ENCODE results near the gene PLGRKT.
"Not testable (repeated sequence)": the region's sequence is repeated elsewhere in the genome, so short reads cannot be mapped to it uniquely, and the experiment has no call there.

The PLGRKT gene

GRCh38 chr9:5336688-5337087 lies 101.0 kb downstream of the PLGRKT start:
- Histone ChIP-seq H3K36me3 (ENCODE audit: control insufficient read depth, low read length) (no peaks in the 10 kb centered on the region), H3K27me3 (ENCODE audit: control insufficient read depth, low read length) (peaks cover 16% of the 10 kb centered on the region), H3K9me2 (replicated peaks; ENCODE audit: control insufficient read depth, low read length) (no peaks in the 10 kb centered on the region), H3F3A (ENCODE audit: control insufficient read depth, insufficient read depth) (no peaks in the 10 kb centered on the region), H3K4me2 (ENCODE audit: low read length) (no peak overlapping the region), H3K4me3 (ENCODE audit: low read length) (no peak overlapping the region), H3K27ac (ENCODE audit: low read depth, low read length) (no peak overlapping the region), H3K79me2 (ENCODE audit: control insufficient read depth, low read length) (no peaks in the 10 kb centered on the region), H3K9me3 (ENCODE audit: control insufficient read depth, insufficient read depth, low read length) (no peaks in the 10 kb centered on the region), H4K20me1 (ENCODE audit: control insufficient read depth, insufficient read depth, low read depth, low read length) (no peaks in the 10 kb centered on the region), H3K4me1 (ENCODE audit: control insufficient read depth, low read length) (no peaks in the 10 kb centered on the region)
- TF ChIP-seq EZH2phosphoT487 (IDR thresholded peaks at IDR 0.05; ENCODE audit: borderline replicate concordance, low read length) (no peak), CTCF (IDR thresholded peaks at IDR 0.05; ENCODE audit: low read depth, low read length, poor library complexity, severe bottlenecking) (no peak)

- H3K27me3 ChIP-seq (ENCODE audit: control insufficient read depth, low read length); H3K9me3 ChIP-seq (ENCODE audit: control insufficient read depth, insufficient read depth, low read length); H3K36me3 ChIP-seq (ENCODE audit: control insufficient read depth, low read length); H3K4me3 ChIP-seq (ENCODE audit: low read length); H3K9me2 ChIP-seq (replicated peaks; ENCODE audit: control insufficient read depth, low read length); H4K20me1 ChIP-seq (ENCODE audit: control insufficient read depth, insufficient read depth, low read depth, low read length); H3F3A ChIP-seq (ENCODE audit: control insufficient read depth, insufficient read depth); H3K4me2 ChIP-seq (ENCODE audit: low read length); H3K4me1 ChIP-seq (ENCODE audit: control insufficient read depth, low read length); H3K27ac ChIP-seq (ENCODE audit: low read depth, low read length); H3K79me2 ChIP-seq (ENCODE audit: control insufficient read depth, low read length): not testable (repeated sequence)
Measured at GRCh38 chr9:5331276-5331675, 106.4 kb downstream of the PLGRKT start.

GRCh38 chr9:5326893-5327548 lies 110.7 kb downstream of the PLGRKT start:
- Histone ChIP-seq H3K4me2 (ENCODE audit: low read length) (no peak overlapping the region), H3K4me3 (ENCODE audit: low read length) (no peak overlapping the region)
- TF ChIP-seq CTCF (IDR thresholded peaks at IDR 0.05; ENCODE audit: low read depth, low read length, poor library complexity, severe bottlenecking) (no peak), EZH2phosphoT487 (IDR thresholded peaks at IDR 0.05; ENCODE audit: borderline replicate concordance, low read length) (no peak)

GRCh38 chr9:5326187-5326586 lies 111.5 kb downstream of the PLGRKT start:
- Histone ChIP-seq H3K9me3 (ENCODE audit: control insufficient read depth, insufficient read depth, low read length) (no peaks in the 10 kb centered on the region), H3K36me3 (ENCODE audit: control insufficient read depth, low read length) (no peaks in the 10 kb centered on the region), H3K4me3 (ENCODE audit: low read length) (no peak overlapping the region), H3K4me1 (ENCODE audit: control insufficient read depth, low read length) (no peaks in the 10 kb centered on the region), H3F3A (ENCODE audit: control insufficient read depth, insufficient read depth) (no peaks in the 10 kb centered on the region), H4K20me1 (ENCODE audit: control insufficient read depth, insufficient read depth, low read depth, low read length) (no peaks in the 10 kb centered on the region), H3K4me2 (ENCODE audit: low read length) (no peak overlapping the region), H3K27me3 (ENCODE audit: control insufficient read depth, low read length) (no peaks in the 10 kb centered on the region), H3K27ac (ENCODE audit: low read depth, low read length) (no peak overlapping the region), H3K9me2 (replicated peaks; ENCODE audit: control insufficient read depth, low read length) (no peaks in the 10 kb centered on the region), H3K79me2 (ENCODE audit: control insufficient read depth, low read length) (no peaks in the 10 kb centered on the region)
- TF ChIP-seq EZH2phosphoT487 (IDR thresholded peaks at IDR 0.05; ENCODE audit: borderline replicate concordance, low read length): no peak
- no peak for TF ChIP-seq CTCF (IDR thresholded peaks at IDR 0.05; ENCODE audit: low read depth, low read length, poor library complexity, severe bottlenecking)

More at GRCh38 chr9:5326893-5327548, 110.7 kb downstream of the PLGRKT start:
- no peaks in the 10 kb centered on the region for H3K36me3 ChIP-seq (ENCODE audit: control insufficient read depth, low read length)
- H3K27me3 ChIP-seq (ENCODE audit: control insufficient read depth, low read length): no peaks in the 10 kb centered on the region
- no peak overlapping the region for H3K27ac ChIP-seq (ENCODE audit: low read depth, low read length)
- H3K9me2 ChIP-seq (replicated peaks; ENCODE audit: control insufficient read depth, low read length): no peaks in the 10 kb centered on the region
- no peaks in the 10 kb centered on the region for H3K79me2 ChIP-seq (ENCODE audit: control insufficient read depth, low read length)
- no peaks in the 10 kb centered on the region for H3F3A ChIP-seq (ENCODE audit: control insufficient read depth, insufficient read depth)
- no peaks in the 10 kb centered on the region for H3K9me3 ChIP-seq (ENCODE audit: control insufficient read depth, insufficient read depth, low read length)
- no peaks in the 10 kb centered on the region for H4K20me1 ChIP-seq (ENCODE audit: control insufficient read depth, insufficient read depth, low read depth, low read length)
- no peaks in the 10 kb centered on the region for H3K4me1 ChIP-seq (ENCODE audit: control insufficient read depth, low read length)

GRCh38 chr9:5321601-5322000 lies 116.1 kb downstream of the PLGRKT start:
- H3F3A ChIP-seq (ENCODE audit: control insufficient read depth, insufficient read depth); H3K4me2 ChIP-seq (ENCODE audit: low read length); H3K9me3 ChIP-seq (ENCODE audit: control insufficient read depth, insufficient read depth, low read length); H3K9me2 ChIP-seq (replicated peaks; ENCODE audit: control insufficient read depth, low read length); H3K4me3 ChIP-seq (ENCODE audit: low read length); H3K79me2 ChIP-seq (ENCODE audit: control insufficient read depth, low read length); H3K27ac ChIP-seq (ENCODE audit: low read depth, low read length); H3K4me1 ChIP-seq (ENCODE audit: control insufficient read depth, low read length); H4K20me1 ChIP-seq (ENCODE audit: control insufficient read depth, insufficient read depth, low read depth, low read length); H3K36me3 ChIP-seq (ENCODE audit: control insufficient read depth, low read length); H3K27me3 ChIP-seq (ENCODE audit: control insufficient read depth, low read length): not testable (repeated sequence)

All from DOHH2 (cell line).